ENCODE results near the gene RESP18. TPM values are rescaled to one million over a fixed set of nuclear protein-coding genes. Genes with fewer than 3 reads are reported as not detected.

RESP18 gene
- total RNA-seq, 1 experiment from 2014 or later, result not detected

- ChIA-PET POLR2A (interaction anchor here (1.4 kb wide), 1 partner anchor 9 kb away, joined by 3 read pairs; no protein-coding TSS in a partner anchor), CTCF (interaction anchor here (2.2 kb wide), 1 partner anchor 12 kb away, joined by 8 read pairs; no protein-coding TSS in a partner anchor), RAD21 (ENCODE audit: low non-redundant PET in 1 of 2, low total read pairs in 2 of 2, uncharacterized antibody in 2 of 2, unreplicated experiment in 2 of 2) (no interaction called here)
- intact Hi-C loops (cut with micrococcal nuclease), result no loop called here
- BruUV-seq (replicated peaks), result no TSS peak
- H3K4me2 ChIP-seq (ENCODE audit: low read length), result no peak overlapping the region
- DNase-seq (ENCODE audit: low read depth, low spot score), result no peak
- H3K9me2 ChIP-seq (ENCODE audit: insufficient read depth), result no peaks in the 10 kb centered on the region
- no peak overlapping the region for H3K9ac ChIP-seq (ENCODE audit: low read length)
- no peaks in the 10 kb centered on the region for H3K79me2 ChIP-seq (ENCODE audit: insufficient read depth, low read length)
- H4K20me1 ChIP-seq (ENCODE audit: insufficient read depth), result no peaks in the 10 kb centered on the region
- no peak overlapping the region for H2AFZ ChIP-seq (ENCODE audit: low read depth, low read length, poor library complexity, severe bottlenecking)
- no peaks in the 10 kb centered on the region for H3K27me3 ChIP-seq (ENCODE audit: insufficient read depth, low read length)
- no peak for ATAC-seq
- no peak for TF ChIP-seq ZNF274 (IDR thresholded peaks at IDR 0.05; ENCODE audit: low read depth, low read length)
- TF ChIP-seq SP1 (IDR thresholded peaks at IDR 0.05; ENCODE audit: low read depth), result no peak
- no peak for TF ChIP-seq RAD21 (IDR thresholded peaks at IDR 0.05; ENCODE audit: low read depth)
- no peak for TF ChIP-seq ZFX (IDR thresholded peaks at IDR 0.05)
- no peak for TF ChIP-seq SRF (IDR thresholded peaks at IDR 0.05; ENCODE audit: low read depth)
- no peak for TF ChIP-seq MAX (IDR thresholded peaks at IDR 0.05)
- no peak for TF ChIP-seq ATF3 (IDR thresholded peaks at IDR 0.05)
- TF ChIP-seq YY1 (IDR thresholded peaks at IDR 0.05; ENCODE audit: extremely low read depth, insufficient replicate concordance, low read depth, low read length), result no peak
- no peak for TF ChIP-seq ELF1 (IDR thresholded peaks at IDR 0.05; ENCODE audit: borderline replicate concordance, low read depth)
- TF ChIP-seq EZH2phosphoT487 (IDR thresholded peaks at IDR 0.05; ENCODE audit: borderline replicate concordance), result no peak
- no peak for TF ChIP-seq CEBPB (IDR thresholded peaks at IDR 0.05; ENCODE audit: low read depth)
- TF ChIP-seq JUND (IDR thresholded peaks at IDR 0.05), result no peak
- no peak for TF ChIP-seq POLR2AphosphoS5 (IDR thresholded peaks at IDR 0.05; ENCODE audit: low read depth, low read length)
- no peak overlapping the region for H3K4me3 ChIP-seq (replicated peaks in 1 of 2; ENCODE audit: low read depth in 1 of 2, low read length in 2 of 2)
- no peaks in the 10 kb centered on the region for H3K36me3 ChIP-seq (ENCODE audit: control insufficient read depth in 1 of 2, insufficient read depth in 2 of 2, low read length in 2 of 2)
- no peak overlapping the region; the same call in 1 of the 2 replicates for H3K27ac ChIP-seq (ENCODE audit: low read depth, low read length)
- H3K4me1 ChIP-seq (ENCODE audit: control insufficient read depth in 1 of 2, insufficient read depth in 2 of 2, low read length in 2 of 2), result peaks cover 22 to 33% of the 10 kb centered on the region in 2 experiments
- H3K9me3 ChIP-seq (ENCODE audit: control insufficient read depth in 1 of 2, insufficient read depth in 1 of 2, low read depth in 1 of 2, low read length in 2 of 2), result no peaks in the 10 kb centered on the region
Measured at GRCh38 chr2:219282943-219283581, 49.5 kb downstream of the RESP18 start.
